GM18505 (cell line): ENCODE data around the gene PAK6.
A peak's percentile ranks its signal among the peaks of the same experiment; 100 is the strongest.

Experiments
- ATAC-seq: cut with Tn5 transposase; IDR thresholded peaks from one replicate; pipeline ENCODE4 v1.9.1; 2021; ENCODE audit not compliant: unreplicated experiment
- POLR2A ChIP-seq: IDR thresholded peaks from 4 replicates; pipeline ENCODE4 v1.6.1; 2011; ENCODE audit warnings: borderline replicate concordance; ENCODE audit not compliant: insufficient read depth, insufficient read length; ENCODE audit errors: extremely low read depth

The PAK6 gene

GRCh38 chr15:40300771-40301170, 61.9 kb downstream of the PAK6 start:
- no peak for TF ChIP-seq POLR2A
- no peak for ATAC-seq

- ATAC-seq = no peak
- TF ChIP-seq POLR2A = no peak
Measured at GRCh38 chr15:40301467-40302179, 62.8 kb downstream of the PAK6 start.

- no peak for TF ChIP-seq POLR2A
- ATAC-seq = no peak
Measured at GRCh38 chr15:40302288-40302886, 63.5 kb downstream of the PAK6 start.

- TF ChIP-seq POLR2A = no peak
- no peak for ATAC-seq
Measured at GRCh38 chr15:40302981-40303380, 64.1 kb downstream of the PAK6 start.

GRCh38 chr15:40303576-40303975, 64.7 kb downstream of the PAK6 start:
- no peak for TF ChIP-seq POLR2A
- no peak for ATAC-seq

GRCh38 chr15:40305281-40305680, 66.4 kb downstream of the PAK6 start:
- TF ChIP-seq POLR2A = no peak
- no peak for ATAC-seq

GRCh38 chr15:40306371-40306770, 67.5 kb downstream of the PAK6 start:
- no peak for TF ChIP-seq POLR2A
- ATAC-seq = no peak

- no peak for TF ChIP-seq POLR2A
Measured at GRCh38 chr15:40306908-40307307, 68.0 kb downstream of the PAK6 start.

GRCh38 chr15:40307421-40308211, 68.8 kb downstream of the PAK6 start, which contains the start of gene PLCB2:
TSS of gene PLCB2 (minus strand) at chr15:40307935. CDS start at chr15:40307672, 263 bp downstream.
- peak; percentile 66 for ATAC-seq
- peak; percentile 74 for TF ChIP-seq POLR2A

More at GRCh38 chr15:40306908-40307307, 68.0 kb downstream of the PAK6 start:
- ATAC-seq = no peak

GRCh38 chr15:40309344-40309862, 70.5 kb downstream of the PAK6 start:
- ATAC-seq = no peak
- no peak for TF ChIP-seq POLR2A

GRCh38 chr15:40310001-40310959, 71.4 kb downstream of the PAK6 start:
- ATAC-seq = no peak
- no peak for TF ChIP-seq POLR2A

GRCh38 chr15:40310993-40311392, 72.1 kb downstream of the PAK6 start:
- ATAC-seq = no peak

More at GRCh38 chr15:40310993-40311392, 72.1 kb downstream of the PAK6 start:
- no peak for TF ChIP-seq POLR2A
